HEK293T (cell line): ENCODE measurements around the gene PFDN5.
A peak's percentile ranks its signal among the peaks of the same experiment; 100 is the strongest.

Experiments
- CTCF ChIA-PET: fragments of 350-600 bp; formaldehyde crosslinking; extraction: SDS; loops from one replicate; lab custom pipeline; 2021; ENCODE audit warnings: antibody characterized with exemption, inconsistent platforms; lab: Yijun Ruan, JAX
- POLR2A ChIA-PET: fragments of 350-600 bp; formaldehyde crosslinking; extraction: SDS; loops from one replicate; lab custom pipeline; 2020; ENCODE audit warnings: antibody characterized with exemption, inconsistent platforms; lab: Yijun Ruan, JAX
- DNase-seq: peaks from one replicate; pipeline ENCODE4 v3.0.0; 2012; ENCODE audit warnings: mixed read lengths; ENCODE audit errors: extremely low spot score
- ARNT ChIP-seq: fragments of 450-650 bp; IDR thresholded peaks from 2 replicates; pipeline ENCODE4 v1.6.1; 2017; ENCODE audit warnings: mild to moderate bottlenecking
- BHLHE40 ChIP-seq: fragments of 450-650 bp; IDR thresholded peaks from 2 replicates; pipeline ENCODE4 v1.6.1; 2016; ENCODE audit warnings: mild to moderate bottlenecking, moderate library complexity, borderline replicate concordance
- CTBP1 ChIP-seq: fragments of 450-650 bp; IDR thresholded peaks from 2 replicates; pipeline ENCODE4 v1.6.1; 2016; ENCODE audit warnings: borderline replicate concordance
- ELF4 ChIP-seq: fragments of 450-650 bp; IDR thresholded peaks from 2 replicates; pipeline ENCODE4 v1.6.1; 2017; ENCODE audit warnings: antibody characterized with exemption
- FOXA1 ChIP-seq: fragments of 450-650 bp; IDR thresholded peaks from 2 replicates; pipeline ENCODE4 v1.6.1; 2016; ENCODE audit warnings: mild to moderate bottlenecking
- FOXK2 ChIP-seq: fragments of 450-650 bp; IDR thresholded peaks from 2 replicates; pipeline ENCODE4 v1.6.1; 2016; ENCODE audit warnings: mild to moderate bottlenecking
- FOXM1 ChIP-seq: fragments of 450-650 bp; IDR thresholded peaks from 2 replicates; pipeline ENCODE4 v1.6.1; 2017; ENCODE audit warnings: mild to moderate bottlenecking, borderline replicate concordance
- HDGF ChIP-seq: fragments of 450-650 bp; IDR thresholded peaks from 2 replicates; pipeline ENCODE4 v1.6.1; 2017; ENCODE audit warnings: antibody characterized with exemption, borderline replicate concordance
- L3MBTL2 ChIP-seq: fragments of 450-650 bp; conservative IDR thresholded peaks from 2 replicates; pipeline ENCODE4 v1.6.1; 2016; ENCODE audit warnings: mild to moderate bottlenecking
- LEF1 ChIP-seq: fragments of 450-650 bp; IDR thresholded peaks from 2 replicates; pipeline ENCODE4 v1.6.1; 2017; ENCODE audit warnings: mild to moderate bottlenecking, borderline replicate concordance
- NFRKB ChIP-seq: fragments of 450-650 bp; IDR thresholded peaks from 2 replicates; pipeline ENCODE4 v1.6.1; 2016; ENCODE audit warnings: mild to moderate bottlenecking, moderate library complexity
- SP1 ChIP-seq: fragments of 450-650 bp; IDR thresholded peaks from 2 replicates; pipeline ENCODE4 v1.6.1; 2017
- SUZ12 ChIP-seq: fragments of 450-650 bp; IDR thresholded peaks from 2 replicates; pipeline ENCODE4 v1.6.1; 2016; ENCODE audit warnings: mild to moderate bottlenecking
- TARDBP ChIP-seq: fragments of 450-650 bp; IDR thresholded peaks from 2 replicates; pipeline ENCODE4 v1.6.1; 2016
- ZNF384 ChIP-seq: fragments of 450-650 bp; IDR thresholded peaks from 2 replicates; pipeline ENCODE4 v1.6.1; 2016
- TF ChIP-seq, protein P1 (sequence below): fragments of 450-650 bp; IDR thresholded peaks from 2 replicates; pipeline ENCODE4 v1.6.1; 2016

Gene PFDN5

DNA sequence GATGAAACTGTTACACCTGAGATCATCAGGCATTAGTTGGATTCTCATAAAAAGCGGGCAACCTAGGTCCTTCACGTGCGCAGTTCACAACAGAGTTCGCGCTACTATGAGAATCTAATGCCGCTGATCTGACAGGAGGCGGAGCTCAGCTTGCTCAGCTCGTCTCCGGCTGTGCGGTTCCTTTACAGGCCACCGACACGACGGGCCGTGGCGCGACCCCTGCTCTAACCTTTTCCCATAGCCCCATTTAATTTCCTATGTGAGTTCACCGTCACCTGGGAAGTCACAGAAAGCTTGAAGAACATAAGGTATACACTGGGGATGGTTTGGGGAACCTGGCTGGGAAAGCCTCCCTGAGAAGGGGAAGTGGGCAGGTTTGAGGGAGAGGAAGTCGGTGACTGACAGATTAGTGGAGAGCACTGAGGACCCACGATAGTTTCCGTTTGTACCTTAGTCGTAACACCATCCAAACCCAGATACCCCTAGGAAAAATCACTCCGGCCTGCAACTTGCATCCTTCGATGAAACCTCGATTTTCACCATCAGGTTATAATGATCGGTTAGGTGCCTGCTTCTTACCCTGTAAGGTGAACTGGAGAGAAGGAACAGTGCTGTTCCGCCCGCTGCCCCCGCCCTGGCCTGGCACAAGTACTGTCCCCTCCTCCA, 28.9 kb downstream of the PFDN5 start:
- TF ChIP-seq, protein P1, sequence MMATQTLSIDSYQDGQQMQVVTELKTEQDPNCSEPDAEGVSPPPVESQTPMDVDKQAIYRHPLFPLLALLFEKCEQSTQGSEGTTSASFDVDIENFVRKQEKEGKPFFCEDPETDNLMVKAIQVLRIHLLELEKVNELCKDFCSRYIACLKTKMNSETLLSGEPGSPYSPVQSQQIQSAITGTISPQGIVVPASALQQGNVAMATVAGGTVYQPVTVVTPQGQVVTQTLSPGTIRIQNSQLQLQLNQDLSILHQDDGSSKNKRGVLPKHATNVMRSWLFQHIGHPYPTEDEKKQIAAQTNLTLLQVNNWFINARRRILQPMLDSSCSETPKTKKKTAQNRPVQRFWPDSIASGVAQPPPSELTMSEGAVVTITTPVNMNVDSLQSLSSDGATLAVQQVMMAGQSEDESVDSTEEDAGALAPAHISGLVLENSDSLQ: no peak
- TF ChIP-seq FOXK2: no peak
- TF ChIP-seq BHLHE40: no peak
- no peak for TF ChIP-seq ARNT
- ChIA-PET POLR2A (interaction anchor here (0.7 to 6.4 kb wide), 14 partner anchors 11 to 181 kb away, joined by 3 to 81 read pairs (median 4); partner anchors contain the start of genes MAP3K12, PRR13, SP7 and TARBP2), CTCF (interaction anchor here (0.6 to 4.1 kb wide), 9 partner anchors 21 to 282 kb away, joined by 3 to 48 read pairs (median 4); partner anchors contain the start of gene SP1)
- no peak for DNase-seq

DNA sequence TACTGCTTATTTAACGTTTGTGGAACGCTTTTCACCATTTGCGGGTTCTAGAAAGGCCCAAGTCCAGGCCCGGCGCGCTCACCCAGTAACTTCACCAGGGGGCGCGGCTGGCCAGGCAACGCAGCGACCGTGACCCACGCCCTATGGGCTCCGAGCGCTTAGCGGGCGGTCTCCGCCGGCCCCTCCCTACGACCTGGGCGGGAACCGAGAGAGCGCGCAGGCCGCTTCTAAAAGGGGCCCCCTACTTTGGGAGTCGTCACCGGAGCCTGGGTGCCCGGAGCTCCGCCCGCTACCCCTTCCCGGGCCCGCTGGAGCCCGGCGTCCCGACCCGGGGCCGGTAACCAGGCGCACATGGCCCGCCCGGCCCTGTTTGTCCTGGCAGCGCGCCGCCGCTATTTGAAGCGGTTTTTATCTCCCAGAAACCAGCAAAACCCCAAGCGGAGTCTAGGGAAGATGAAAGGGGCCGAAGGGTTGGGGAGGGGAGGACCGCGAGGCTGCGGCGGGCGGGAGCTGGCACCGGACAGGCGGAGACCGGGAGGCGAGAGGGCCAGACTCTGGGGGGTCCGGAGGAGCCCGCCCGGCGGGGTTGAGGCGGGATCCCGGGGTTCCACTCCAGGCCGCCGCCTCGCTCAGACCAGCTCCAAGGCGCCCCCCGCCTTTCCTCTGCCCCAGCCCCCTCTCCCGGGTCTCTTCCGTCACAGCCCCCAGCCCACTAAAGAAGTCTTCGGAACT, 29.6 kb downstream of the PFDN5 start:
- ChIA-PET POLR2A (interaction anchor here (0.7 to 6.4 kb wide), 13 partner anchors 10 to 180 kb away, joined by 3 to 81 read pairs (median 4); partner anchors contain the start of genes MAP3K12, SP7 and TARBP2), CTCF (interaction anchor here (1.2 to 4.3 kb wide), 3 partner anchors 20 to 55 kb away, joined by 3 to 32 read pairs (median 6); partner anchors contain the start of gene SP1)
- peak; percentile 83 for DNase-seq
- TF ChIP-seq L3MBTL2 (peak; percentile 85), LEF1 (no peak), CTBP1 (0 out of 2 replicates have a peak, but pooled peaks have one; percentile 14), ELF4 (0 out of 2 replicates have a peak, but pooled peaks have one; percentile 30)

DNA sequence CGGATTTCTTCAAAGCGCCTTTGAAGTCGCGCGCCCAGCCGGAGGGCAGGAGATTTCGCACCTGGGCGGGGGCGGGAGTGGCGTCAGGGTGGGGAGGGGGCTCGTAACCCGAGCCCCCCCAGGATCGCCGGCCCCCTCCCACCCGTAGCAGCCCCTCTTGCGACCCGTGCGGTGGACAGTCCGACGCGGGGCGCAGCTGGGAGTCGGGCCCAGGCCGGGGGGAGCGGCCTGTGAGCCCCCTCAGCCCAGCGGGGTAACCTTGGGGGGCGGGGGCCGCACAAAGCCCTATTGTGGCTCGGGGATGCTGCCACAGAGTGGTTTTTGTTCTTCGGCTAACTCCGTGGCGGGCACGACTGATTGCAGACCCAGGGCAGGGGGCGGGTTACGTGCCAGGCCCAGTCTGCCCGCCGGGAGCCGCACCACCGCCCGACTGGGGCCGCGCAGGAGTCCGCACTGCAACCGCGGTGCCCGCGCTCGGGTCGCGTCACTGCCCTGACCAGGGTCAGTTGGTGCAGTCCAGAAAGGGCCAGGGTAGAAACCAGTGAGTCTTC, 30.2 kb downstream of the PFDN5 start:
- ChIA-PET POLR2A (interaction anchor here (0.9 to 6.4 kb wide), 11 partner anchors 10 to 180 kb away, joined by 3 to 81 read pairs (median 5); partner anchors contain the start of genes MAP3K12, SP7 and TARBP2), CTCF (interaction anchor here (1.2 to 4.3 kb wide), 3 partner anchors 19 to 54 kb away, joined by 3 to 32 read pairs (median 6); partner anchors contain the start of gene SP1)
- DNase-seq: no peak
- TF ChIP-seq SP1: no peak
- no peak for TF ChIP-seq FOXA1
- no peak for TF ChIP-seq ARNT
- no peak for TF ChIP-seq BHLHE40
- TF ChIP-seq ELF4: no peak
- no peak for TF ChIP-seq L3MBTL2
- TF ChIP-seq, protein P1: no peak
- TF ChIP-seq FOXM1: no peak
- no peak for TF ChIP-seq HDGF
- TF ChIP-seq TARDBP: no peak
- TF ChIP-seq CTBP1: no peak
- no peak for TF ChIP-seq ZNF384
- no peak for TF ChIP-seq SUZ12

DNA sequence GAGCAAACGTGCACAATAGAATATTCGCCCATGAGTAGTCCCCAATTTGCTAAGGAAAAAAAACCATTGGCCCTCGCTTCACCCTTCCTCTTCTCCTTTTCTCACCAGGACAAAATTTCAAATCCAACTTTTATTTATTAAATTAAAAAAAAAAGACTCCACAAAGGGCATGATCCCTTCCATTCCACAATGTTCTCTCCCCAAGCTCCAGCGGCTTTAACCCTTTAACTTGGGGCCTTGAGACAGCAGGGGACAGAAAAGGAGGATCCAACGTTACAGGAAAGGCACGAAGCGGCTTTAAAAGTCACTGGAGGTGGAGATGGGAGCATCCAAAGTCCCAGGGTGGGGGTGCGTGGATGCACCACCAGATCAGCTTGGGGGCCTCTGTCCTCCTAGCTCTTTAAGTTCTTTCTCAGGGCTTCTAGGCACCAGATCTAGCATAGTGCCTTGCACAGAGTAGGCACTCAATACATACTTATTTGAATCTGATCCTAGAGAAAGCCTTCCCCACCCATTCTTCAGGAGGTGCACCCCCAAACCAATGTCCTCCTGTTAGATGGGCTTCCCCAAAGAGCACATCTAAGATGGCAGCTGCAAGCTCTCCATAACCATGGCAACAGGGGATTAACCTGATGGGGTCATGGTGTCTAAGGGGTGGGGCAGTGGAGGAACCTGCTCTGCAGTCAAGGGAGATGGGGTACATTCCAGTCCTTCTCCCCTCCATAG, 31.3 kb downstream of the PFDN5 start:
- ChIA-PET CTCF (interaction anchor here (0.6 to 4.3 kb wide), 4 partner anchors 18 to 182 kb away, joined by 3 to 32 read pairs (median 6); no protein-coding TSS in a partner anchor), POLR2A (interaction anchor here (0.5 to 5.5 kb wide), 7 partner anchors 9 to 174 kb away, joined by 3 to 36 read pairs (median 4); partner anchors contain the start of genes SP1, SP7 and TARBP2)
- DNase-seq: no peak
- TF ChIP-seq HDGF (no peak), NFRKB (no peak), FOXK2 (no peak), ELF4 (no peak), CTBP1 (no peak), ARNT (no peak), SUZ12 (no peak), L3MBTL2 (no peak), FOXA1 (no peak), LEF1 (no peak), TARDBP (no peak), FOXM1 (no peak), BHLHE40 (no peak), ZNF384 (no peak)
- TF ChIP-seq, protein P1: no peak

DNA sequence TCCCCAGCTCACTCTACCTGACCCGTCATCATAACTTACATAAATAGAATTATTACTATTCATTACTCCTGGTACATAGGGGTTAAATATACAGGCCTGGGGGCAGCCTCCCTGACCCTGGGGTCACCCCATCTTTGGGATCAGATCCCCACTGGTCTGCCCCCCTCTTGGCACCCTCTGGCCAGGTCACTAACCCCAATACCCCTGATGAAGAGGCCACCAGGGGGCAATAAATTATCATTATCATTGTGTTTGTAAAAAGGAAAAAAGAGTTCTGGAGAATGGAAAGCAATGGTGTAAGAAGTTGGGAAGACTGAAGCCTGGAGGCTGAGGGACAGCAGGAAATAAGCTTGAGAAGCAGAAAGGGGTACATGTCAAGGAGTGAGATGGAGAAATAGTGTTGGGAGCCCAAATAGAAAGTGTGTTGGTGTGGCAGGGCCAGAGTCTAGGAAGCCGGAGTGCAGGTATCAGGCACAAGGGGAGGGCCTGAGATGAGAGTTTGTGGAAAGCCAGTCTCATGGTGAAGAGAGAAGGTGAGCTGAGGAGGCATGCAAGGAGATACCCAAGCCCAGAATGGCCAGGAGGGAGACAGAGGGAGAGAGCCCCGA, 32.2 kb downstream of the PFDN5 start:
- DNase-seq: no peak
- ChIA-PET CTCF (interaction anchor here (1.4 to 4.3 kb wide), 2 partner anchors 17 to 94 kb away, joined by 10 to 32 read pairs; no protein-coding TSS in a partner anchor), POLR2A (interaction anchor here (1.1 to 5.5 kb wide), 6 partner anchors 8 to 174 kb away, joined by 3 to 36 read pairs (median 6); partner anchors contain the start of genes SP1, SP7 and TARBP2)
- TF ChIP-seq L3MBTL2 (no peak), BHLHE40 (no peak), FOXM1 (no peak), ARNT (no peak), TARDBP (no peak), SP1 (no peak), LEF1 (no peak), SUZ12 (no peak), NFRKB (no peak), ELF4 (no peak), CTBP1 (no peak), HDGF (no peak), ZNF384 (no peak)
- TF ChIP-seq, protein P1: no peak
